Neural progenitor cell (in vitro differentiated cells): Measurements from ENCODE around the gene FMN1. TPM values are rescaled to one million over a fixed set of nuclear protein-coding genes. Genes with fewer than 3 reads are reported as not detected.

ENCODE experiments used
- DNase-seq: peaks from one replicate; pipeline ENCODE4 v3.0.0-alpha.2; 2016; ENCODE audit warnings: low spot score
- H2AFZ ChIP-seq: fragments of 200-600 bp; sonication (generic); replicated peaks from 2 replicates; pipeline ENCODE4 v1.6.1; 2016; ENCODE audit warnings: antibody characterized with exemption
- H3F3A ChIP-seq: fragments of 200-600 bp; sonication (generic); 2 replicates; pipeline ENCODE4 v1.6.1; 2016; ENCODE audit warnings: antibody characterized with exemption, low read depth
- H3K27ac ChIP-seq: fragments of 200-600 bp; sonication (generic); 2 replicates; pipeline ENCODE4 v1.5.1; 2016; ENCODE audit warnings: mild to moderate bottlenecking
- H3K27me3 ChIP-seq: fragments of 200-600 bp; sonication (generic); 2 replicates; pipeline ENCODE4 v1.6.1; 2016; ENCODE audit warnings: mild to moderate bottlenecking, moderate library complexity
- H3K36me3 ChIP-seq: fragments of 200-600 bp; sonication (generic); 2 replicates; pipeline ENCODE4 v1.5.1; 2016
- H3K4me1 ChIP-seq: fragments of 200-600 bp; sonication (generic); 2 replicates; pipeline ENCODE4 v1.6.1; 2016; ENCODE audit warnings: mixed run types
- H3K4me2 ChIP-seq: fragments of 200-600 bp; sonication (generic); 2 replicates; pipeline ENCODE4 v1.6.1; 2016
- H3K4me3 ChIP-seq: fragments of 200-600 bp; sonication (generic); 2 replicates; pipeline ENCODE4 v1.5.1; 2016
- H3K79me2 ChIP-seq: fragments of 200-600 bp; sonication (generic); 2 replicates; pipeline ENCODE4 v1.6.1; 2016; ENCODE audit warnings: low read depth
- H3K9ac ChIP-seq: fragments of 200-600 bp; sonication (generic); 2 replicates; pipeline ENCODE4 v1.6.1; 2016
- H3K9me3 ChIP-seq: fragments of 200-600 bp; sonication (generic); 2 replicates; pipeline ENCODE4 v1.5.1; 2016; ENCODE audit warnings: low read depth
- H4K20me1 ChIP-seq: fragments of 200-600 bp; sonication (generic); 2 replicates; pipeline ENCODE4 v1.6.1; 2016; ENCODE audit warnings: low read depth
- H3K27ac Mint-ChIP-seq: 3 replicates; pipeline ENCODE4 v1.8.0; 2021; ENCODE audit warnings: mixed read lengths
- H3K27me3 Mint-ChIP-seq: 2 replicates; pipeline ENCODE4 v1.8.0; 2022; ENCODE audit warnings: low read depth, mild to moderate bottlenecking, inconsistent platforms, moderate library complexity, mixed read lengths; ENCODE audit not compliant: insufficient read depth
- H3K36me3 Mint-ChIP-seq: 3 replicates; pipeline ENCODE4 v1.8.0; 2021; ENCODE audit warnings: mixed read lengths
- H3K4me1 Mint-ChIP-seq: 3 replicates; pipeline ENCODE4 v1.8.0; 2021; ENCODE audit warnings: mixed read lengths
- H3K4me3 Mint-ChIP-seq: 3 replicates; pipeline ENCODE4 v1.8.0; 2021; ENCODE audit warnings: mild to moderate bottlenecking, moderate library complexity, mixed read lengths
- H3K9me3 Mint-ChIP-seq: 3 replicates; pipeline ENCODE4 v1.8.0; 2020; ENCODE audit warnings: mixed read lengths
- EZH2 ChIP-seq: fragments of 200-600 bp; sonication (generic); IDR thresholded peaks from 2 replicates; pipeline ENCODE4 v1.6.1; 2017; ENCODE audit warnings: antibody characterized with exemption, mild to moderate bottlenecking, moderate library complexity
- EZH2phosphoT487 ChIP-seq: fragments of 200-600 bp; sonication (generic); IDR thresholded peaks from 2 replicates; pipeline ENCODE4 v1.6.1; 2017; ENCODE audit warnings: antibody characterized with exemption
- total RNA-seq: library from RNA; depleted of rRNA; stranded (reverse); fragments of >200 nt; gene quantifications from 2 replicates; pipeline ENCODE4 v1.2.3, GENCODE V29; 2015; ENCODE audit warnings: low replicate concordance
- TF ChIP-seq, protein P1 (sequence below): fragments of 200-600 bp; sonication (generic); IDR thresholded peaks from 2 replicates; pipeline ENCODE4 v1.5.1; 2017; ENCODE audit warnings: antibody characterized with exemption, mild to moderate bottlenecking

Gene FMN1
- total RNA-seq, 1 donor from 2014 or later: 5.7 TPM

GRCh38 chr15:32861761-32862160 is 332.8 kb downstream of the FMN1 start:
- Histone ChIP-seq H3K79me2 (no peaks in the 10 kb centered on the region), H3K9ac (no peak overlapping the region), H2AFZ (peak overlapping the region; percentile 20), H3K9me3 (no peaks in the 10 kb centered on the region), H3K27ac (no peak overlapping the region), H3K4me1 (peaks cover 35% of the 10 kb centered on the region), H3F3A (peaks cover 15% of the 10 kb centered on the region), H4K20me1 (no peaks in the 10 kb centered on the region), H3K4me3 (no peak overlapping the region), H3K4me2 (peak overlapping the region; percentile 16), H3K36me3 (no peaks in the 10 kb centered on the region), H3K27me3 (no peaks in the 10 kb centered on the region)
- H3K4me3 Mint-ChIP-seq: peak overlapping the region; percentile 81
- H3K4me1 Mint-ChIP-seq: peaks cover 42% of the 10 kb centered on the region
- H3K36me3 Mint-ChIP-seq: no peaks in the 10 kb centered on the region
- H3K27ac Mint-ChIP-seq: peak overlapping the region; percentile 86
- no peak for TF ChIP-seq EZH2phosphoT487
- no peak for TF ChIP-seq EZH2
- TF ChIP-seq, protein P1, sequence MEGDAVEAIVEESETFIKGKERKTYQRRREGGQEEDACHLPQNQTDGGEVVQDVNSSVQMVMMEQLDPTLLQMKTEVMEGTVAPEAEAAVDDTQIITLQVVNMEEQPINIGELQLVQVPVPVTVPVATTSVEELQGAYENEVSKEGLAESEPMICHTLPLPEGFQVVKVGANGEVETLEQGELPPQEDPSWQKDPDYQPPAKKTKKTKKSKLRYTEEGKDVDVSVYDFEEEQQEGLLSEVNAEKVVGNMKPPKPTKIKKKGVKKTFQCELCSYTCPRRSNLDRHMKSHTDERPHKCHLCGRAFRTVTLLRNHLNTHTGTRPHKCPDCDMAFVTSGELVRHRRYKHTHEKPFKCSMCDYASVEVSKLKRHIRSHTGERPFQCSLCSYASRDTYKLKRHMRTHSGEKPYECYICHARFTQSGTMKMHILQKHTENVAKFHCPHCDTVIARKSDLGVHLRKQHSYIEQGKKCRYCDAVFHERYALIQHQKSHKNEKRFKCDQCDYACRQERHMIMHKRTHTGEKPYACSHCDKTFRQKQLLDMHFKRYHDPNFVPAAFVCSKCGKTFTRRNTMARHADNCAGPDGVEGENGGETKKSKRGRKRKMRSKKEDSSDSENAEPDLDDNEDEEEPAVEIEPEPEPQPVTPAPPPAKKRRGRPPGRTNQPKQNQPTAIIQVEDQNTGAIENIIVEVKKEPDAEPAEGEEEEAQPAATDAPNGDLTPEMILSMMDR: no peak
- DNase-seq: peak; percentile 60
- no peaks in the 10 kb centered on the region for H3K9me3 Mint-ChIP-seq
- peaks cover 4% of the 10 kb centered on the region for H3K27me3 Mint-ChIP-seq

DNA sequence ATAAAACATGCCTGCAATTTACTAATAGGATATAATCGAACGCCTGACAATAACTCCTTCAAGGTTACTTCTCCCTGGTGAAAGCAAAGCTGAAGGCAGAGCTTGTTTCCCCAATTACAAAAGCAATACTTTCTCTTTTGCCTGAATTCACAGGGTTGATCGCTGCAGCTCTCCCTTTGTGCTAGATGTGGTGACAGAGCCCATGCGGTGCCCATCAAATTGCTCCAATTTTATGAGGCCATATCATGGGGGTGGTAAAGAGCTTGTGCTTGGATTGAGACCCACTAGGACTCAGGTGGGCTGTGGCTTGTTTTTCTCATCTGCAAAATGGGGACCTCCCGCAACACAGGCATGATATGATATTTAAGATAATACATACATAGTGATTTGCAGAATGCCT is 333.3 kb downstream of the FMN1 start:
- H3K36me3 Mint-ChIP-seq: no peaks in the 10 kb centered on the region
- H3K27ac ChIP-seq: no peak overlapping the region
- no peak overlapping the region for H3K4me3 Mint-ChIP-seq
- H3K27me3 ChIP-seq: no peaks in the 10 kb centered on the region
- peaks cover 38% of the 10 kb centered on the region for H3K4me1 Mint-ChIP-seq
- no peaks in the 10 kb centered on the region for H3K36me3 ChIP-seq
- DNase-seq: no peak
- no peak overlapping the region for H3K9ac ChIP-seq
- H3F3A ChIP-seq: peaks cover 10% of the 10 kb centered on the region
- H3K9me3 ChIP-seq: no peaks in the 10 kb centered on the region
- peak overlapping the region; percentile 16 for H3K4me2 ChIP-seq
- H3K9me3 Mint-ChIP-seq: no peaks in the 10 kb centered on the region
- H3K4me3 ChIP-seq: no peak overlapping the region
- H3K79me2 ChIP-seq: no peaks in the 10 kb centered on the region
- H2AFZ ChIP-seq: no peak overlapping the region
- peak overlapping the region; percentile 48 for H3K27ac Mint-ChIP-seq
- H3K4me1 ChIP-seq: peaks cover 29% of the 10 kb centered on the region
- no peaks in the 10 kb centered on the region for H4K20me1 ChIP-seq
- TF ChIP-seq, protein P1: no peak
- TF ChIP-seq EZH2phosphoT487 (no peak), EZH2 (no peak)
- H3K27me3 Mint-ChIP-seq: peaks cover 4% of the 10 kb centered on the region

GRCh38 chr15:32859996-32860395 is 334.5 kb downstream of the FMN1 start:
- Histone ChIP-seq H3F3A (peaks cover 5% of the 10 kb centered on the region), H3K27me3 (no peaks in the 10 kb centered on the region), H3K9me3 (no peaks in the 10 kb centered on the region), H3K27ac (no peak overlapping the region), H3K9ac (no peak overlapping the region), H4K20me1 (no peaks in the 10 kb centered on the region), H3K4me1 (peaks cover 26% of the 10 kb centered on the region), H3K36me3 (no peaks in the 10 kb centered on the region), H2AFZ (no peak overlapping the region), H3K79me2 (no peaks in the 10 kb centered on the region), H3K4me3 (no peak overlapping the region), H3K4me2 (no peak overlapping the region)
- H3K27ac Mint-ChIP-seq: no peak overlapping the region
- no peak for TF ChIP-seq EZH2
- TF ChIP-seq, protein P1: no peak
- no peak for TF ChIP-seq EZH2phosphoT487
- no peaks in the 10 kb centered on the region for H3K9me3 Mint-ChIP-seq
- peak overlapping the region; percentile 51 for H3K4me3 Mint-ChIP-seq
- peaks cover 4% of the 10 kb centered on the region for H3K27me3 Mint-ChIP-seq
- H3K4me1 Mint-ChIP-seq: peaks cover 43% of the 10 kb centered on the region
- DNase-seq: no peak
- H3K36me3 Mint-ChIP-seq: no peaks in the 10 kb centered on the region
